Suppressor macrophage treated with lipopolysaccharide for 1 hour (primary cell): ENCODE measurements around the gene TNS3.
A peak's percentile ranks its signal among the peaks of the same experiment; 100 is the strongest.
"Not testable (repeated sequence)": the region's sequence is repeated elsewhere in the genome, so short reads cannot be mapped to it uniquely, and the experiment has no call there.

ENCODE experiments used
- DNase-seq, 3 donors: peaks; one replicate each; pipeline ENCODE4 v3.0.0-alpha.2; 2020 to 2022

Gene TNS3

DNA sequence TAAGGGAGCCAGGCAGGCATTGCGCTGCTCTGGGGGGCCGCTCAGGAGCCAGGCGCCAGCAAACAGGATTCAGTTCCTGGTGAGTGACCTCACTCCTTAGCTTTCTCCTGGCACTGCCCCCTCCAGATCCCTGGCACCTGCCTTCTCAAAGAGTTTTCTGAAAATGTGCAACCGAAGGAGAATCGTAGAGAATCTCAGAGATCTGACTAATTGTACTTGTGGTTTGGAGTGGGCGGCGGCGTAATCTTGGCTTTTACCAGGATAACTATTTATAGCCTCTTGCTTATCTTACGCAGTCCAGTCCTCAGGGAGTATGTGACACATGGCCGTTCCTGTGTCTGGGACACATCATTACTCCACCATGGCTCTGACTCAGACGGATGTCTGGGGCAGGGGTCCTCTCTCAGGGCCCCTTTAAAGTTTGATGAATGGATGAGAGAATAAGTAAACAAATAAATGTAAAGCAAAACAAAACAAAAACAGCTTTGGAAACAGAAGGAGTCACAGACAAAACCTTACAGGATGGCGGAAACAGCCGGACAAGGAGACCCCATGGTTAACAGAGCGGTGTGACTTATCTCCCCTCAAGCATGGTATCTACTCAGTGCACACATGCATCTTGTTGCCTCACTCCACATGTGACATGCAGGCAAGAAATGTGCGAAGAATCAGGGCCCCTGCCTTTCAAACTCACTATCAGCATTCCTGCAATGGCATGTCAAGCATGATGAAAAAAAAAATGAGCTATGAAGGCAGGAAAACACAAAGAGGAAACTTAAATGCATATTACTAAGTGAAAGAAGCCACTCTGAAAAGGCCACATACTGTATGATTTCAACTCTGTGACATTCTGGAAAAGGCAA lies 99.7 kb downstream of the TNS3 start:
- peak; percentile 90 to 95 (median 92) for DNase-seq

DNA sequence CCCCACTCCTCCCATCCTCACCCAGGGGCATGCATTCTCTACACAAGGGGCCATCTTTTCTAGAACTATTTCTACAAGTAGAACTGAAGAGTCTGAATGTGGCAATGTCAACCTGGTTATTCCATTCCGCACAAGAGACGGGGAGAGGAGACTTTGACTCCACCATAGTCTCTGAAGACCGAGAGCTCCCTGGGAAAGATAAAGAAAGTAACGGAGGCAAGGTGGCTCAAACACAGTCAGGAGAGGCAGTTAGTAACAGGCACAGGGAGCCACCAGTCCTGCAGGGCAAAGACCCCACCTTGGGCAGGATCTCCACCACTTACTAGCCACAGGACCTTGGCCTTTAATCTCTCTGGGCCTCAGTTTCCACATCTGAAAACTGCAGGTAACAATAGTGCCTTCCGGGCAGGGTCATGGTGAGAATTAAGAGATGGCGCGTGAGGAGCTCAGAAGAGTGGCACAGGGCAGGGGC lies 100.3 kb downstream of the TNS3 start:
- DNase-seq = no peak

DNA sequence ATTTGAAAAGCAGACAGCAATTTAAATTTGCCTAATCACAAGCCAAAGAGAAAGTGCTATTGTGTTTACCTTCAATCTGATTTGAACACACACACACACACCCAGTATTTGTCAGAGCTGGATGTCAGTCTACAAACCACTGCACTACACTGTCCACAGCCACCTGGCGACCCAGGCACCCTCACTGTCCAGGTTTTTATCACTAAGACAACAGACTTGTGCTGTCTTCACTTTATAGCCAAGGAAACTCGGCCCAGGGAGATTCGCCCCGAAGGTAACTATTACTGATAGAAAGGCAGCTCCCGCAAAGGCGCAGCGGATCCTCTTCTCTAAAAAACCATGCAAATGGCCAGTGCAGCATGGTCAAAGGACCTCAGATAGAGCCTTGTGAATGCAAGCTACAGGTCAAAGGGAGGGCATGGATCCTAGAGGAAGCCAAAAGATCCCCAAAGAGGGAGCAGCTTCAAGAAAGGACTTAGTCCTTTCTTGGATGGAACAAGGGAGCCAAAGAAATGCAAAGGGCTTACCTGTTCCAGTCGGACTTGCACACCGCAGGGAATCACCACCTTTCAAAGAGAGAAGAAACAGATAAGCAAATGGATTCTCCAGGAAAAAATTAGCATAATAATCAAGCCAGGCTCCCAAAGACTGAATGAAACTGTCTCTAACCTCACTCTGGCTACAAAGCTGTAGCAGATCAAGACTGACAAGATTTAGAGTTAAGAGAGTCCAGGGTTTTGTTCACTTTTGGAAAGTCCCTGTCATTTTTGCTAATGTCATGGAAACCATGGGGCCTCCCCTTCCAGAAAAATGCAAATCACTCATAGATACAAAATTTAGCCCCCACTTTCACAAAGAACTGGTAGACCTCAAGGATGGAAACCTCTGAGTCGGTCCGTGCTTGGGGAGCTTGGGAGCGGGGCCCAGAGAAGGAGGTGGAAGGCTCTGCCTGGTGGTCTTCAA lies 101.1 kb downstream of the TNS3 start:
- DNase-seq = peak; percentile 70 to 83 (median 73)

DNA sequence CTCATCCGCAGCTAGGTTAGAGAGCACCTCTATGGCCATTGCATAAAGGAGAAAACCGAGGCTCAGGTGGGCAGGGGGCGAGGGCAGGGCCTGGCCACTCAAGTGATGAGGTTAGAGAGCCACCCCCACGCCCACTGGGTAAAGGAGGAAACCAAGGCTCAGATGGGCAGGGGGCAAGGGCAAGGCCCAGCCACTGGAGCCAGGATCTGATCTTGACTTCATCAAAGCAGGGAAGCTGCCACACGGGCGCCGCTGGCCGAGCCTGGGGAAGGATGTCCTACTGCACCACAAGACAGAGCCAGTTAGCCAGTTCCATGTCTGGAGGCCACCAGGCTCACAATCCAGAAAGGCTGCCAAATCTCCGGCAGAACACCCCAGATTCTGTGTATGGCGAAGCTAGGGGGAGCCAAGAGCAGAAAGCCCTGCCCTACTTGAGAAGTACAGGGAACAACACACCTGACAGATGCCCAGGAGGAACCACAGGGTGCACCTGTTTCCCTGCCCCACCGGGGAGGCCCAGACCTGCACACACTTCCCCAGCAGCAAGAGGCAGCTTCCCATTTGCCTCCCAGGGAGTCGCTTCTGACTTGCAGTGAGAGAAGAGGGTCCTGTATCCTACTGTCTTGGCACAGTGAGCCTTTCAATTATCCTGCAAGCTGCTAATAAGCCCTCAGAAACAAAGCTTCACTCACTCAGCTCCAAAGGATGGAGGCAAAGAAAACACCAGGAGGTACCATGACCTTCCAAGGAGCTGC lies 101.9 kb downstream of the TNS3 start:
- peak in 1 of 3 donors; percentile 40 for DNase-seq

DNA sequence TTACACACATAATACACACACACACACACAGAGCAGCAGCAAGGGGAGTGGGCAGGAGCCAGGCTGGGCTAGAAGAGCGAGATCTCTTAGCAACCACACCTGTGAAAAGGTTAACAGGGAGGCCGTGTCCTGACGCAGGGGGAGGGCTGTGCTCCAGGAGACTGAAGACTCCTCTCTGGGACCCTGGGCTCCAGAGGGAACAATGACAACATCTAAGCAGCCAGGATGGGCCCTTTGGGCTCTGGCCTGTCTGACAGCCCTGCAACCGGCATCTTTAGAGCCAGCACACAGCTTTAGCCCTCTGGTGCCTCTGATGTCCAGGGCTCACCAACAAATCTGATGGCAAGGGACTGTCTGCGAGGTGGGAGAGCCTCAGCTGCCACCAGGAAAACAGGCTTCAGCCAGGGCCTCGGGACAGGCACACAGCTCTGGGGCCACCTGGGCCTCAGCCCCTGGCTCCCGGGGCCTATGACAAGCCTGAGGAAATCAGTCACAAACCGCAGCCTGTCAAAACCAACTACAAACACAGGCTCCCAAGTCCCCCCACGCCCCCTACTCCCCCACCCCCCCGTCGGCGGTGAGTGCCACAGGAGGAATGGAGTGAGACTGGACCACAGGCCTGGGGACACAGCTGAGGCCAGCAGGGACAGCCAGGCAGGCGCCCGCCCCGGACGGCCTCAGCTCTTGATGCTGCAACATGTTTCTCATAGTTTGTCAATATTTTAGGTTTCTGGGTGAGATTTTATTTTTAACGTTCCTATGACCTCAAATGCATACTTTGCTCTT lies 102.8 kb downstream of the TNS3 start:
- peak in 1 of 3 donors; percentile 22 for DNase-seq

DNA sequence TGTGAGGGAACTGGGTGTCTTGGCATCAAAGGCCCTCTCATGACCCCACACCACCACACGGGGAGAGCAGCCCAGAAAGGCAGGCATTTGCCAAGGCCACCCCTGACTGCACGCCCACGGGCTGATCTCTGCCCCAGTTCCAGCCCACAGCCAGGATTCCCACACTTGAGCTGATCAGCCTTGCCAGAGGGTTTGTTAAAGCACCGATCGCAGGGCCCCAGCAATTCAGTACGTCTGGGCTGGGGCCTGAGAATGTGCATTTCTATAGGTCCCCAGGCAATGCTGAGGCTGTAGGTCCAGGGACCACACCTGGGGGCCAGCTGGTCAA lies 103.9 kb downstream of the TNS3 start:
- DNase-seq = peak; percentile 60 to 77 (median 60)

DNA sequence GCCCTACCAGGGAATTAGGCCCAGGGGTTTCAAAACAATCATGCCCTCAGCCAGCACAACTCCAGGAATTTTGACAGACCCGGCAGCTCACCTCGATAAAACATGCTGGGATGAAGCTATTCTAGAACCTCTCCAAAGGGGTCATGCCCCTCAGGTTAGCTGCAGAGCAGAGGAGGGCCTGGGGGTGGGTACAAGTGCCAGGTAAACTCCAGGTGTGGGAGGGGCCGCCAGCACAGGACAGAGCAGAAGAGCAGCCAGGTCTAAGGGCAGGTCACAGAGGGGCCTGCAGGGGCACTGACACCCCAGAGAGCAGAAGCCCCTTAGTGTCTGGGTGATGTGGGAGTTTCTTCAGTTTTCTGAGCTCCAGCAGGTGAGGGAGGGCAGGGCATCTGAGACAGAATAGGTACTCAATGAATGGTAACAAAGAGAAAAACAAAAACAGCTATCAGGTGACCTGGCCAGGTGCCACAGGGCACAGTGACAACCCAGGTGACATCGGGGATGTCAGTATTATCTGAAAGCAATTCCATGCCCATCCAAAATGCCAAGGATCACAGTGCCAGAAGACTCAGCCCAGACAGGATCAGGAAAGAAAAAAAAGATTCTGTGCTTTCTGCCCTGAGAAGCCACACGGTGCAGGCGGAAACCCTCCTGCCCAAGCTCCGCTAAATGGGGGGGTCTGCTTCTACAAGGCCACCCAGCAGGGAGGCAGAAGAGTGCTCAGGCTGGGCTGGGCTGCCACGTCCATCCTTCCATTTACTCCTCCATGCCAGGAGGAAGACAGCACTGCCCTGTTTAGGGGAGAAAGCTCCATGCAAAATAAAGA lies 104.5 kb downstream of the TNS3 start:
- no peak for DNase-seq

DNA sequence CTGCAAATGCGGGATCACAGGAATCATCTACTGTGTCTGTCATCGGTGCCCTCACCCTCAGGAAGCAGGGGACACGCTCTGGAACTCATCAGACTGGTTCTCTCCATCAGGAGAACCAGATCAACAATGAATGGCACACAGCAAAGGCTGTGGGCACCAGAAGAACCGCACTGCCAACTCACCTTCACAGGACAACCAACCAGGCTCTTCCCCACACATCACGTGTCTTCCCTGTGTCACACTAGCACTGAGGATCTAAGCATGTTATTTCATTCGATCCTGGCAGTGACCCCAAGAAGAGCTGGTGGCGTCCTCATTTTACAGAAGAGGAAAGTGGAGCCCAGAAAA lies 106.1 kb downstream of the TNS3 start:
- DNase-seq = no peak

DNA sequence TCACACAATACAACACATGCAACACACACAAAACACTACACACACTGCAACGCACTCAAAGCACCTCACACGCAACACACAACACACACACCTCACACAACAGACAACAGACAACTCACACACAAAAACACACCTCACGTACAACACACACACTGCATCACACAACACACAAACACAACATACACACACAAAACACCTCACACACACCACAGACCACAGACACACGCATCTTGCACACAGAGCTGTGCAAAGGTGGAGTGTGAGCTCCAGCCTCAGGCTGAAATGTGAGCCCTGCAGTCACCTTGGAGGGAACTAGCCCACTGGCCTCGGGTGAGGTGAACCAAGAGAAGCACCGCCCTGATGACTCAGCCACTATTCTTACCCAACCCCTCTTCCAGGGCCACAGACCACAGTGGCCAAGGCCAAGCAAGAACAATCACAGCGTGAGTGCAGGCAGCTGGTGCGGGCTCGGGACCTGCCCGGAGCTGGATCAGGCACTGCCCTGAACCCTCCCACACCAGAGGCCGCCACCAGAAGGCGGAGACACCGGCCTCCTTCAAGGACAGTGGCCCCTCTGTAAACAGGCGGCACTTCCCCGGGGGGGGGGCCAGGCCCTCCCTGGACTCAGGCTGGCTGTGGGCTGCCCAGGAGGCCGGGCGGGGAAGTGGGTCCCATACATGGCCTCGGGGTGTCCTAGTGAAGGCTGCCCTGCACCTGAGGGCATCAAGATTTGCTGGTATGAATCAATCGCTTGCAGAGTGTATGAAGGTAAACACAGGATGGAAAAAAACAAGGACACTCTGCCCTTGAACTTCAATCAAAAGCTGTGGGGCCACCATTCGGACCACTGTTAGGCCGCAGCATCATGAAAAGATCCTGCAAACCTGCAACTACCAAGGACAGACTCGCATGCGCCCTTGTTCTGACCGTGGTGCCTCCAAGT lies 106.7 kb downstream of the TNS3 start:
- DNase-seq = peak; percentile 91 to 93 (median 93)

DNA sequence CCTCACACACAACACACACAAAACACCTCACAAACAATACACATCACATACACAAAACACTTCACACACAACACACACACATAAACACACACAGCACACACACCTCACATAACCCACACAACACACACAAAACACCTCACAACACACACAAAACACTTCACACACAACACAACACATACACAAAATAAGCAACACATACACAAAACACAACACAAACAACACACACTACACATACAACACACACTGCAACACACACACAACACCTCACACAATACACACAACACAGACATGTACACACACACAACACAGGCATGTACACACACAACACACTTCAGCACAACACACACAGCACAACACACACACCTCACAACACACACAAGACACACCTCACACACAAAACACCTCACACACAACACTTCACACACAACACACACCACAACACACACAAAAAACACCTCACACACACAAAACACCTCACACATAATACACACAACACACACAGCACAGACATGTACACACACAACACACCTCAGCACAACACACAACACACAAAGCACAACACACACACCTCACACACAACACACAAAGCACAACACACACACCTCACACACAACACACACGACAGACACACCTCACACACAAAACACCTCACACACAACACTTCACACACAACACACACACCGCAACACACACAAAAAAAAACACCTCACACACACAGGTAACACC lies 107.5 kb downstream of the TNS3 start:
- no peak for DNase-seq

DNA sequence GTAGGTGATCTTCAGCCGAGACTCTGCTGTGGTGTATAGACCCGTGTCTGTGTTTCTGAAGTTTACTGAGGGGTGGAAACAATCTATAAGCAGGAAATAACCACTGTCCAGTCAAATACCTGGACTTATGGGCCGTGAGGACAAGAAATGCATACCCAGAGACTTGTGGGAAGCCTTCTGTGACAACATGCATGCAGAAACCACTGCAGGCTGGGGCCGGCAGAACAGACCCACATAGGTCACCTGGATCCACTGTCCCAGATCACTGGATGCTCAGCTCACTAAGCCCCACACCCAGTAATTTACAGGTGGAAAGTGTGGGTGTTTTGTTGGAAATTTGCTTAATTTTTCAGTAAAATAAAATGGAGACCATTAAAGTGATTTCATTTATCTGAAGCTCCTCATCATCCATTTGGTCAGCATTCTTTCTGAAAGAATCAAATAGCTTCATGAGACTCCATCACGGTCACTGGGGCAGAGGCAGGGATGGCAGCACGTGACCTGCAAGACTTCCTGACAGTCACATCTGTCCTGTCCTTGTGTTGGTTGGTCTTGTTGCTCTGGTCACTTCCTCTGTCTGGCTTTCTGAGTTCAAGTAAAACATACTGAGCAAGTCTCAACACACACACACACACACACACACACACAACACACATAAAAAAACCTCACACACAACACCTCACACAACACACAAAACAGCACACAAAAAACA lies 108.3 kb downstream of the TNS3 start:
- peak; percentile 54 to 60 (median 54) for DNase-seq

DNA sequence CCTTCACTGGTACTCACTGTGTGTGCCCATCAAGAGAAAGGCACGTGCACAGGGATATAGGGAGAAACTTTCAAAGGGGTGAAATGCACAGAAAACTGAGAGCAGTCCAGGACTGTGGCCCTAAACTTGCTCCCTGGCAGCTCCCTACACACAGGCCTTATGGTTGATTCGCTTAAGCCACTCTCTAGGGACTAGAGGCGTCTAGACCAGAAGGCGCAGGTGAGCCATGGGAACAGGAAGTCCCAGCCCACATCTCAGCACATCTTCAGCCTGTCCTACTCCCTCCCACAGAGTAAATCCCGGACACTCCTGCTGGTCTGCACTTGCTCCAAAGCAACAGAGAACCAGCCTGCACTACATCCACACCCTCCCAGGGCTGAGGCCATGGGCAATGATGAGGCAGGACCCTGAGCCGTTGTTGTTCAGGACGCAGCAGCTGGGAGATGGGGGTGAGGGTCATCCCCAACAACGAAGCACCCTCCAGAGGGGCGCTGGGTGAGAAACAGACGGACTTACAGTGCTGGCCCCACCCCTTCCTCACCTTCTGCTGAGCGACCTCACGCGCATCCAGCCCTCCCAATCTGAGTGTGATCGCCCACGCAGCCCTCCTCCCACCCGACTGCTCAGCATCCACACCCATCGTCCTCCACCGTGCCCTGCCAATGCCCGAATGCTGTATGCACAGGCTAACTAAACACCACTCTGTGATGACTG lies 109.3 kb downstream of the TNS3 start:
- DNase-seq = no peak

DNA sequence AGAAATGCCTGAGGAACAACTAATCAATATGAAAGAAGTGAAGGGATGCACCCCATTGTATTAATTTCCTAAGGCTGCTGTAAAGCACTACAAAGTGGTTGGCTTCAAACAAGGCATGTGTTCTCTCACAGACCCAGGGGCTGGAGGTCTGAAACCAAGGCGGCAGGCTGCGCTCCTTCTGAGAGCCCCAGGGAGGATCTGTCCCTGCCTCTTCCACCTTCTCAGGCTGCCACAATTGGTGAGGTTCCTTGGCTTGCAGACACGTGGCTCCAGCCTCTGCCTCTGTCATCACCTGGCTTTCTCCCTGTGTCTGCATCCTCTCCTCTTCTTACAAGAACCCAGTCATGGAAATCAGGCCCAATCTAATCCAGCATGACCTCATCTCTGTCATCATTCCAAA lies 110.1 kb downstream of the TNS3 start:
- DNase-seq = no peak

DNA sequence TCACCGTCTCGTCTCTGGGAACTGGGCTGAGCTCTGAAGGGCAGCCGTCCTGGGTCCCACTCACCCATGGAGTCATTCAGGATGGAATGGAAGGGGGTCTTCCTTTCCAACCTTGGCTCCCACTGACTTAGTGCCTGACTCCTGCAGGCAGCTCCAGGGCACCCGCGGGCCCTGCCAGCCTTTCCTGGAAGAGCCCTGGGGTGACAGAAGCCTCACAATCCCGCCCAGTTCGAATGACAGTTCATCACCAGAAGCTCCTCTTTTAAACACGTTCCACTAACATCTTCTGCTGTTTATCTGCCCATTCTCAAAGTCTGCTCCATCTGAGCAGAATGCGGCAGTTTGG lies 110.6 kb downstream of the TNS3 start:
- no peak for DNase-seq

DNA sequence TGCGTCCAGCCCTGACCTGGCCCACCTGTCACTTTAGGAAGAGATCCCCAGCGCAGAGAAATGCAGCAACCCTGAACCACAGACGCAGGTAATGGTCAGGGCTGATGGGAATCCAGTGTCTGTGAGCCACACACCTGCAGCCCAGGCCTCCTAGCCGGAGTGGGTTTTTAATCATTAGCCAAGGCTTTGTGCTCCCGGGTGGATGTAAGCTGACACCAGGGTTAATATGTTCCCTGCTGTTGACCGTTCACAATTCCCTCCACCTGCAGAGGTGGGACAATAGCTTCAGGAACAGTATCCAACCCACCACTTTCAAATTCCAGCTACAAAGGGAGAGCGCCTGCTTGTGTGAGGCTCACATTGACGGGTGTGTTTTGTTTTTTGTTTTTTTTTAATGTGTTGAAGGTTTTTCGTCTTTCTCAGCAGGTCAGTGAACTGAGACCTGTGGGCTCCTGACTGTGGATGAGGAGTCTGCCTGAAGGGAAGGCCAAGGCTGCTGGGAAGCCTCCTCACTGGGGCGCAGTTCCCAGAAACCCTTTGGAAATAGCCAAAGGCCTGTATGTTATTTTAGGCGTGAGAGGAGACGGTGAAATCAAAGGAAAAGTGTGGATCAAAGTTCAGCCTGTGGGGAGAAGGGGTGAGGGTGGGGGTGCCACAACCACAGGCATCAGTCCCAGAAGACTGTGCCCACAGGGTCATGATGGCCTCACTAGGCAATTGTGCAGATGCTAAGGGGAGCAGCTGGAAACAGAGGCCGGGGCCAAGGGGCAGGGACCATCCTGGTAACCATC lies 111.1 kb downstream of the TNS3 start:
- DNase-seq = no peak

DNA sequence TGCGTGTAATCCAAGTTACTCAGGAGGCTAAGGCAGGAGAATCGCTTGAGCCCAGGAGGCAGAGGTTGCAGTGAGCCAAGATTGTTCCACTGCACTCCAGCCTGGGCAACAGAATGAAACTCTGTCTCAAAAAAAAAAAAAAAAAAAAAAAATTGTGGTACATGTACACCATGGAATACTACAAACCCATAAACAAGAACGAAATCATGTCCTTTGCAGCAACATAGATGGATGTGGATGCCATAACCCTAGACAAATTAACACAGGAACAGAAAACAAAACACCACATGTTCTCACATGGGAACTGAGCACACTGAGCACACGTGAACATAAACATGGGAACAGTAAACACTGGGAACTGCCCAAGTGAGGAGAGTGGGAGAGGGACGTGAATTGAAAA lies 112.1 kb downstream of the TNS3 start:
- not testable (repeated sequence) for DNase-seq

DNA sequence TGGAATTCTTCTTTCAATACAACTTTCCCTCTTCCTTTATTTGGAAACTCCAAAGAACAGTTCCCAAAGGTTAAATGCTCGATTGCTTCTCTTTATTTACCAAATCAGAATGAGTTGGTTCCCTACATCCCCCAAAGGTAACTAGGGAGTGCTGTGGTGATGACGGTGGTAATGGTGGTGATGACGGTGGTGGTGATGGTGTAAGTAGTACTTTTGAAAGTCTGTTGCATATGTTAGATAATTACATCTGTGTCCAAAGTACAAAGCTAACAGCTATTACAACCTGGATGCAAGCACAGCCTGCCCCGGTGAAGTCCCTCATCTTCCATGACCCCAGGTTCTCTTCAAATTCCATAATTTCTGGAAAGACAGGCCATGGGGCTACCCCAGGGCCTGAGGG lies 115.1 kb downstream of the TNS3 start:
- no peak for DNase-seq
